GM10847 (cell line): ENCODE measurements around the gene DAPK2.

Experiments used
- POLR2A ChIP-seq: IDR thresholded peaks from 2 replicates; pipeline ENCODE4 v1.6.1; 2011; ENCODE audit not compliant: insufficient read length; ENCODE audit errors: extremely low read depth

DAPK2 gene

GRCh38 chr15:63996794-63997357 lies 49.4 kb downstream of the DAPK2 start:
- no peak for TF ChIP-seq POLR2A

GRCh38 chr15:63995789-63996188 lies 50.5 kb downstream of the DAPK2 start:
- TF ChIP-seq POLR2A: no peak

- no peak for TF ChIP-seq POLR2A
Measured at GRCh38 chr15:63994073-63994600, 52.1 kb downstream of the DAPK2 start.

GRCh38 chr15:63992300-63992699 lies 54.0 kb downstream of the DAPK2 start:
- no peak for TF ChIP-seq POLR2A

- TF ChIP-seq POLR2A: no peak
Measured at GRCh38 chr15:63991706-63992105, 54.6 kb downstream of the DAPK2 start.

GRCh38 chr15:63990454-63990853 lies 55.8 kb downstream of the DAPK2 start:
- TF ChIP-seq POLR2A: no peak

- no peak for TF ChIP-seq POLR2A
Measured at GRCh38 chr15:63987796-63988378, 58.4 kb downstream of the DAPK2 start.

GRCh38 chr15:63986751-63987341 lies 59.4 kb downstream of the DAPK2 start:
- no peak for TF ChIP-seq POLR2A

- no peak for TF ChIP-seq POLR2A
Measured at GRCh38 chr15:63986185-63986680, 60.1 kb downstream of the DAPK2 start.

- no peak for TF ChIP-seq POLR2A
Measured at GRCh38 chr15:63985221-63986184, 60.8 kb downstream of the DAPK2 start.

- TF ChIP-seq POLR2A: no peak
Measured at GRCh38 chr15:63984331-63984730, 62.0 kb downstream of the DAPK2 start.

- no peak for TF ChIP-seq POLR2A
Measured at GRCh38 chr15:63983061-63983711, 63.1 kb downstream of the DAPK2 start.

GRCh38 chr15:63982381-63982854 lies 63.9 kb downstream of the DAPK2 start:
- TF ChIP-seq POLR2A: no peak

- TF ChIP-seq POLR2A: no peak
Measured at GRCh38 chr15:63981596-63982320, 64.5 kb downstream of the DAPK2 start.
